ENCODE measurements around the gene FZD7.

FZD7 gene

DNA sequence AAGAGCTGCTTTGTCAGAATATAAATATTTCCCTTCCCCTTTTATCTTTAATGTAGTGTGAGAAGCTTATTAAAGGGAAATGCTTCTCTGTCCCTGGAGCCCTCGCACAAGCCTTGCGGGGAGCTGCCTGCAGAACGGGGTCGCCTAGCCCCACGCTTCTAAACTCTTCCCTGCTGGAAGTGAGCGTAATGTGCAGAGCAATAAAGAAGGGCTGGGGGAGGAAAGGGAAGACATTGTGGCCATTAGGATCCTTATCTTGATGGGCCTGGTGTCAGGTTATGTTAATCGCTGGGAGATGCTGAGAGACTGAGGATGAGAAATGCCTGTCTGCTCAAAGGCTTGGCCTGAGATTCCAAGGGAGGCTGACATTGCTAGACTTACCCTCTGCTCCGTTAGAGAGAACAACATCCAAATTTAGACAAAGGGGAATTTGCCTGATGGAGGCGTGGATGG lies 18.9 kb upstream of the FZD7 start:
- DNase-seq = no peak

DNA sequence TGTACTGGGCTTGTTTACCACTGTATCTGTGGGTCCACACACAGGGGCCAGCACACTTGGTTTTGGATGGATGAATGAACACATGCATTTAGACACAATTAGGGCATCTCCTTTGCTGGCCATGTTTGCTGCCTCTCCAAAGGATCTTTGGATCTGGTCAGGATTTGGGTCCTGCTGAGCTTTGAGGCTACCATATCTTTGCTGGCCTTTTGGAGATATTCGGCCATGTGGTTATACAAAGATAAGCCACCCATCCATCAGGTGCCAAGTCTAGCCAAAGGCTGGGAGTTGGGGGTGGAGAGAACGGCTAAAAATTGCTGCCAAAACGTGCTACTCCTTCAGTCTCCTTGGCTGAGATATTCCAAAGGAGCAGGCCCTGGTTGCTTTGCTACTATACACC lies 18.2 kb upstream of the FZD7 start:
- no peak for DNase-seq

DNA sequence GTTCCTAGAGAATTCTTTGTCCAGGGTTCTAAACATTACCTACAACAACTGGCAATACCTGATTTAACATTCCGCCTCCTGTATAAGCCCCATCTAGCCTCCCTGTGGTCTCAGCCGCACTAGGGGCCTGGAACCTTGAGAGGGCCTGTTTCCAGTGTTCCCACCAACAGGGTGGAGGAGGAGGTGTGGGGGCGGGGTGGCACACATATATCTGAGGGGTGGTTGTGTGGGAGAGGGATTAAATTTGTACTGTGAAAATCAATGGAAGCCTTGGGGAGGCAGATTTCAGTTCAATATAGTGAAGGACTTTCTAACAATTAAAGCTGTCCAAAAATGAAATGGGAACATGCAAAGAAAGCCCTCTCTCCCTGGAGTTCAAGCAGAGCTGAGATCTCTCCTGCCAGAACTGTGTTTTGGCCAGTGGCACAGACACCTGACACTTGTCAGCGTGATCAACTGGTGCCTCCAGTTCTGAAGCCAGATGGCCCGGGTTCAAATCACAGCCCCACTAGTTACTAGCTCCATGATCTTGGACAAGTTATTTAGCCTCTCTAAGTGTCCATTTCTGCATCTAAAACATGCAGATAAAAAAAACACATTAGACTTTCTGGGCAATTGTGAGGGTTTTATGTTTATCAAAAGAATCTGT lies 17.0 kb upstream of the FZD7 start:
- no peak for DNase-seq

DNA sequence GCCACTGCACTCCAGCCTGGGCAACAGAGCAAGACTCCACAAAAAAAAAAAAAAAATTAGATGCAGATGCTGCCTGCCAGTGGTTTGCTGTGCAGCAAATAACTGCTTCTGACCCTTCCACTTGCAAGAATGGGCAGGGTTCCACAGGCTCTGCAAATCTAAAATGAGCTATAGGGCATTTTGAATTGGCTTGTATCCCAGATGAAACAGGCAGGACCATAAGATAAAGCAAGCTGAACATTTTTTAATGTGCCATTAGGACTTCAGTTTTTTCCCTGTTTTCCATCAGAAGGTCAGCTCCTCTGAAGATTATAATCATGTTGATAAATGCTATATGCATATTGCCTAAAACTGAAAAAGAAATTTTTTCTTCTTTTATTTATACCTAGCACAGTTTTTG lies 15.7 kb upstream of the FZD7 start:
- no peak for DNase-seq

DNA sequence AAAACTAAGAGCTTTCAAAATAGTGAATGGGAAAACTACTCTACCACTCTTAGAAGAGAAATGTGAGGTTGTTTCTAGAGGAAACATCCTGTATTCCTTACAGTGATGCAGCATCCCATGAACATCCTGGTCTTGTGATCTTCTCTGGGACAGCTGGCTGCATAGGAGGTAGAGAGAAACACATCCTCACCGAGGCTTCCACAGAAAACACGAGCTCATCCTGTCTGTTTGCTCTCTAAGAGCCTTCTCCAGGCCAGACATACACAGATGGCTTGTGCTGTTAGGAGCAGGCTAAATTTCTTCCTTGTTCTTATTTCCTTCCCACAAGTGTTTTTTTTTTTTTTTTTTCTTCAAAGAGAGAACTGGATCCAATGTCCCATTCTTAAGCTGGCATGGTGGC lies 14.7 kb upstream of the FZD7 start:
- DNase-seq = no peak

DNA sequence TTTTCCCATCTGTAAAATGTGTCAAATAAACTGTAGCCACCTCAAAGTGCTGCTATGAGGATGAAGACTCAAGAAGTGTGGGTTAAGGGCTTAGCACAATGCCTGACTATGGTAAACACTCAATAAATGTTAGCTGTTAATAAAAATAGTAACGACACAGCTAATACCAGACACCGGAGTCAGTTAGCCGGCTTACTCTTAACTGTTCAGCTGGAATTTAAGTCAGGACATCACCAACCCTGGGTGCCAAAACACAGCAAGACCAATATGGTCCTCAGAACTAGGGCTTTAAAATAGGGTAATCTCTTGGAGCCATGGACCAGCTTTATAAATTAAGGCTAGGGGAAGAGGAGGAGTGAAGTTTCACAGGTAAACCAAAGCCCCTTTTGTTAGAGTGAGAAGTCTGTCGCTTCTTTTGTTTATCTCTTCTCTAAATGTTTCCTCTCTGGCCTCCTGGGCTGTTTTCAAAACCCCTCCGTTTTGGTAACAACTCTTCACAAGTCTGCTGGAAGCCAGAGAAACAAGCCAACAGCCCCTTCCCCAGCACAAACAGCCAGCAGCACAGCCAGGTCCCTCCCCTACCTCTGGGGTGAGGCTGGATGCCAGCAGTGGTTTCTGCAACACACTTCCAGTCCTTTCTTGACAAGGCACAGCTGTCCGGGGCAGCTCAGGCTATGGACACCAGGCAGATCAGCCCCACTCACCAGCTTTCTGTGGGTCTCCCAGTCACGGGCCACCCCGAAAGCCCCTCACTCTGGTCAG lies 13.8 kb upstream of the FZD7 start:
- no peak for DNase-seq

DNA sequence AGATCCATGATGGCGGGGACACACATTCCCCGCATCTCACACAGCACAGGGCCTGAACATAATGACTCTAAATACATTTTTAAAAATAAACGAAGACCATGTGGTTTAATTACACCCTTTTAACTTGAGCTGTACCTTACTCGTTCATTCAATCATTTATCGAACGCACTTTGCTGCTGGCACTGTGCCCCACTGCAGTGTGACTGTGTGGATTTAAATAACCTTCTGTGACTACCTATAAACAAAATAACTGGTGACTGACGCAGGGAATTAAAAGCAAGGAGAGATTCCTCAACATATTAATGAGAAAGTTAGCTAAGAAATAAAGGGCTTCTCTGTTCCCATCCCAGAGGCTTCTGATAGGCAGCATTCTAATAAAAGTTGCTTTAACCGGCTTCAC lies 10.9 kb upstream of the FZD7 start:
- DNase-seq = no peak

DNA sequence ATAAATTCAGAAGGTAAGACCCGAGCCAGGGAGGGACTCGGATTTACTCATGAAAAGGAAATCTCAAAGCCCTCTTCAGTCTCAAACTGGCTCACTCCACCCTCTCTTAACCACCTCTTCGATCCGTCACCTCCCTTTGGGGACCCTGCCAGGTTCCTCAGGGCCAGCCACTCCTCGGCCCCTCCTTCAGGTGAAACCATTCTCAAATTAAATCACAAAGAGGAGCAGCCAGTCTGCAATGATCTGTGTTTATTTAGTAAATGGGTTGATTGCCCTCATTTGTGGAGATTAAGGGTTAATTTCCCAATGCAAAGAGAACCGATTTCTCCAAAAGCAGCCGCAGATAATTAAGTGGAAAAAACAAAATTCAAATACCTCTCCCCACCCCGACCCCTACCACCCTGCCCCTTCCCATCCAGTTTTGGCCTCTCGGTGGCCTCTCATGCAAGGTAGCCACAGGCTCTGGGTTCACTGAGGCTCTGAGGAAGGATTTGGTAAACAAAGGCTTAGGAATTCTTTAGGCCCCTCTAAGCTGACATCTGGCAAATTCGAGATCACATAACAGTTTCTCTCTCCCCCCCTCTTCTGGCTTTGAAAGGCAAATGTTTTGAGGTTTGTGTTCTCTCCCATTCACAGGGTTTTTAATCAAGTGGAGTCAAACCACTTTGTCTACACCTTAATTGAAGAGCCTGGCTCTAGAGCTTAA lies 10.3 kb upstream of the FZD7 start:
- DNase-seq = peak; percentile 4

DNA sequence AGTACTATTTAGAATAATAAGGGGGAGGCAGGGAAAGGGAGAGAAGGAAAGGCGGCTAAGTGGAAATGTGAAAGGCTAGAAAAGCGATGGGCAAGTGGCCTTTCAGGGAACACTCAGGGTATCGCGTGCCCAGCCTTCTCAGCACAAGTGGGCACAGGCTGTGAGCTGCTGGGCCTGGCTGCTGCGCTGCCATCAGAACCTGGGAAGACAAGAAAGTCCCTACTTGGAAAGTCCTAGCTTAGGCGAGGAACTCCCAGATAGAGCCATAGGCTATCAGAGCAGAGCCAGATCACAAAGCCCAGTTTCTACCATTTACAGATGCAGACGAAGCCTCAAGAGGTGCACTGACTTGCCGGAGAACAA lies 9.8 kb upstream of the FZD7 start:
- no peak for DNase-seq

DNA sequence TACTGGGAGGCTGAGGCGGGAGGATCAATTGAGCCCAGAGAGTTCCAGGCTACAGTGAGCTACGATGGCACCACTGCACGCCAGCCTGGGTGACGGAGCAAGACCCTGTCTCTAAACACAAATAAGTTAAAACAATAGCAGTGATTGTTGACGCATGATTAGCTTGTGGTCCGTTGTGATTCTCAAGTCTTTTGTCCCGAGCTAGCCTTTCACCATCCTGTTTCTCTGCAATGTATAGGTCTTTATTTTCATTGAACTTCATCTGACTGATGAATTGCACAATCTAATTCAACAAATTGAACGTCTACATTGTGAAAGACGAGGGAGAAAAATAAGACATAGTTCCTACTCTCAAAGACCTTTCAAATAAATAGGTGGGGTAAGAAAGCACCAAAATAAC lies 8.8 kb upstream of the FZD7 start:
- DNase-seq = no peak

DNA sequence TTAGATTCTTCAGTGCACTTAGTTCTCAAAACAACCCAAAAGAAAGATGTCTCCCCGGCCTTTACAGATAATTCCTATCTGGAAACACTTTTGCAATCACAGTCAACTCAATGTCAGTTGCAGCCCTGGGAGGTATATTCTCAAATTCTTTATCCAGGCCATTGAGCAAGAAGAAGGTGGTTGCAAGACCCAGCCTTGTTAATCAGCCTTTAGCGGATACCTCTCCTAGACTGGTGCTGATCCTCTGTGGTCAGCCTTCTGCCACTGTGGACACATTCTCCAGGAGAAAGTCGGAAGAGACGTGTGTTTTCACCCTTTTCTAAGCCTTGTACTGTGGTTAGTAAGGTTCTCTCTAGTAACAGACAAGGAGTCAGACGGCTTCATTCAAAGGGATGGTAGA lies 7.8 kb upstream of the FZD7 start:
- no peak for DNase-seq

DNA sequence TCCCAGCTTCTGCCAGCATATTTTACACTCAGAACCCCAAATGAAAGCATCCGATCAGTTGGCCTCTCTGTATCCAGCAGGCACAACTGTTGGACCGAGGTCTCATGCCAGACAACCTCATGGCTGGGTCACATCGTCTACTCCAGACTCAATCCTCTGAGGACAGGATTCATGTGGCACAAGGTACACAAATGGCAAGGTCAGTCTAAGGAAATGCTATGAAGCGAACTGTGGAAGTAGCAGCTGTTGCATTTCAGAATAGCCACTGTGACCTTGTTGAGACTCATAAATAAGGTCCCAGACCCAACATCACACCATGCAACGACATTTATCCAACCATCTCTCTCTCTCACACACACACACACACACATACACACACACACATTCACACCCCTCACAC lies 7.1 kb upstream of the FZD7 start:
- no peak for DNase-seq

DNA sequence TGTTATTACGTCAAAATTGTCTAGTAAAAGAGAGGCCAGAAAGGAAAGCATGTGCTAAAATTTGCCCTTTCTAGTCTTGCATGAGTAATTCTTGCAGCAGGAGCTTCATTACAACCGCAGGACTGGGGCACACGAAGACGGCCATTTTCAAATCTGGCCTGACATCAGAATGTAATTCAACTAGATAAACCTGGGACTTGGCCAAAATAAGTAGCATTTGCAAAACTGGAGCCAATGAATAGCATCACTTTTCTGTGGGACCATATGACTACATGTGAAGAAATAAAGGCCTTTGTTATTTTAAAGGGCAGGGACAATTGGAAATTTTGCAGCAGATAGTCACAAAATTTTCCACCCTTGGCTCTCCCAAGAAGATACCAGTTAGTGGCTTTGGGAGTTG lies 3.0 kb upstream of the FZD7 start:
- DNase-seq = no peak

DNA sequence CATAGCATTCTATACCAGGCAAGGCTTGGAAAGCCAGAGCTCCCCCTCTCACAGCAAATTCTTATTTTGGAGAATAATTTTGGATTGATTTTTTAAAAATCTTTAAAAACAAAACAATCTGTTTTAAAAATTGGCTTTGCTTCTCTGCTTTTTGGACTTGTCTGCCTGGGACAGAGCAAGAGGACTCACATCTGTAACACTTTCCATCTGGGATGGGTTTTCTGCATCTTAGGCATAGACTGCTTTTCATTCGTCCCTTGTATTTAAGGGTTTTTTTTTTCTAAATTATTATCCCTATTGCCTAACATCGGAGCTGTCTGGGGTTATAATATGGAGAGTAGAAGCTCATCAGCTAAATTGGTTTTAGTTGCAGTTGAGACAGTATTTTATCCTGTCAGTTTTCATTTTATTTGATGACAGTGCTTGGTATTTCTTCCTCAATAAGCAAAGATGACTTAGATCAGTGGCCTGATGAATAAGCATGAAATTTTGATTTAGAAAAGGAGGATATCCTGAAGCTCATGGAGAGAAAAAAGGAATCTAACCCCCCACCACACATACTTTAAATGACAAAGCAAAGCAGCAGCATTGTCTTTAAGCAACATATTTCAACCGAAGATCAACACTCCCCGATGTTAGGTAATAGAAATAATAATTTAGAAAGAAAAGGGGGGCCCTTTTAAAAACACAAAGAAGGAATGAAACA lies 2.3 kb upstream of the FZD7 start:
- no peak for DNase-seq

DNA sequence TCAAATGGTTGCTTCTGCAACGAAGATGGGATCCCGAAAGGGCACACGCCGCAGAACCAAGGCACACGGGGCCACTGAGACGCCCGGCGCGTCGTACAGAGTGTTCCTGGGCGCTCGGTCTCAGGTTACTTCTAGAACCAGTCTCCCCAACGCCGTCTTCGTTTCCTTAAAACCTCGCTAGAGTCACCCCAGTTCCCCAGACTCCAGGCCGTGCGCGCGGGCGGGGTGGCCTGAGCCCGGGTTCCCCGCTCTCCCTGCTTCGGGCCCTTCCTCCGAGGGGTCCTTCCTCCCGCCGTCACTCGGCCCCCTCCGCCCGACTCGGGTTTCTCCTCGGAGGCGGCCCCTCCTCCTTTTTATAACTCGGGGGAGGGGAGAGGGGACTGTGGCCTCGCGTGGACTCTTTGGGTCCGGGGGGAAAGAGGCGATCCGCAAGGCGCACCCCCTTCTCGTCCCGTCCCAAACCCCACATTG lies 774 bp upstream of the FZD7 start:
- DNase-seq = no peak

DNA sequence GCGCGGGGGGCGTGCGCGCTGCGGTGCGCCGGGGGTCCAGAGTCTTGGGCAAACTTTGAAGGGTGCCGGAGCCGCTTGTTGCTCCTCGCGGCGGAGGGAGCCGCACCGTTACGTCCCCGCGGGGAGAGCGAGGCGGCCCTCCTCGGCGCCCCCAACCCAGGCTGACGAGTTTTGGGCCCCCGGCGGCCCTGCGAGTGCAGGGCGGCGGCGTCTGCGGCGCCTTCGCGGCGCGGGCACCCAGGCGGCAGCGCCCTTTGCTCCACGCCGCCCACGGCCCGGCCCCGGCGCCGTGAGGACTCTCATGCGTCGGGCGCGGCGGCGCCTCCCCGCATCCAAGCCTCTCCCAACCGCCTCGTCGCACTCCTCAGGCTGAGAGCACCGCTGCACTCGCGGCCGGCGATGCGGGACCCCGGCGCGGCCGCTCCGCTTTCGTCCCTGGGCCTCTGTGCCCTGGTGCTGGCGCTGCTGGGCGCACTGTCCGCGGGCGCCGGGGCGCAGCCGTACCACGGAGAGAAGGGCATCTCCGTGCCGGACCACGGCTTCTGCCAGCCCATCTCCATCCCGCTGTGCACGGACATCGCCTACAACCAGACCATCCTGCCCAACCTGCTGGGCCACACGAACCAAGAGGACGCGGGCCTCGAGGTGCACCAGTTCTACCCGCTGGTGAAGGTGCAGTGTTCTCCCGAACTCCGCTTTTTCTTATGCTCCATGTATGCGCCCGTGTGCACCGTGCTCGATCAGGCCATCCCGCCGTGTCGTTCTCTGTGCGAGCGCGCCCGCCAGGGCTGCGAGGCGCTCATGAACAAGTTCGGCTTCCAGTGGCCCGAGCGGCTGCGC lies 814 bp downstream of the FZD7 start:
- DNase-seq = no peak

DNA sequence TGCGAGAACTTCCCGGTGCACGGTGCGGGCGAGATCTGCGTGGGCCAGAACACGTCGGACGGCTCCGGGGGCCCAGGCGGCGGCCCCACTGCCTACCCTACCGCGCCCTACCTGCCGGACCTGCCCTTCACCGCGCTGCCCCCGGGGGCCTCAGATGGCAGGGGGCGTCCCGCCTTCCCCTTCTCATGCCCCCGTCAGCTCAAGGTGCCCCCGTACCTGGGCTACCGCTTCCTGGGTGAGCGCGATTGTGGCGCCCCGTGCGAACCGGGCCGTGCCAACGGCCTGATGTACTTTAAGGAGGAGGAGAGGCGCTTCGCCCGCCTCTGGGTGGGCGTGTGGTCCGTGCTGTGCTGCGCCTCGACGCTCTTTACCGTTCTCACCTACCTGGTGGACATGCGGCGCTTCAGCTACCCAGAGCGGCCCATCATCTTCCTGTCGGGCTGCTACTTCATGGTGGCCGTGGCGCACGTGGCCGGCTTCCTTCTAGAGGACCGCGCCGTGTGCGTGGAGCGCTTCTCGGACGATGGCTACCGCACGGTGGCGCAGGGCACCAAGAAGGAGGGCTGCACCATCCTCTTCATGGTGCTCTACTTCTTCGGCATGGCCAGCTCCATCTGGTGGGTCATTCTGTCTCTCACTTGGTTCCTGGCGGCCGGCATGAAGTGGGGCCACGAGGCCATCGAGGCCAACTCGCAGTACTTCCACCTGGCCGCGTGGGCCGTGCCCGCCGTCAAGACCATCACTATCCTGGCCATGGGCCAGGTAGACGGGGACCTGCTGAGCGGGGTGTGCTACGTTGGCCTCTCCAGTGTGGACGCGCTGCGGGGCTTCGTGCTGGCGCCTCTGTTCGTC lies 1.7 kb downstream of the FZD7 start:
- DNase-seq = no peak

DNA sequence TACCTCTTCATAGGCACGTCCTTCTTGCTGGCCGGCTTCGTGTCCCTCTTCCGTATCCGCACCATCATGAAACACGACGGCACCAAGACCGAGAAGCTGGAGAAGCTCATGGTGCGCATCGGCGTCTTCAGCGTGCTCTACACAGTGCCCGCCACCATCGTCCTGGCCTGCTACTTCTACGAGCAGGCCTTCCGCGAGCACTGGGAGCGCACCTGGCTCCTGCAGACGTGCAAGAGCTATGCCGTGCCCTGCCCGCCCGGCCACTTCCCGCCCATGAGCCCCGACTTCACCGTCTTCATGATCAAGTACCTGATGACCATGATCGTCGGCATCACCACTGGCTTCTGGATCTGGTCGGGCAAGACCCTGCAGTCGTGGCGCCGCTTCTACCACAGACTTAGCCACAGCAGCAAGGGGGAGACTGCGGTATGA lies 2.3 kb downstream of the FZD7 start:
- DNase-seq = no peak

DNA sequence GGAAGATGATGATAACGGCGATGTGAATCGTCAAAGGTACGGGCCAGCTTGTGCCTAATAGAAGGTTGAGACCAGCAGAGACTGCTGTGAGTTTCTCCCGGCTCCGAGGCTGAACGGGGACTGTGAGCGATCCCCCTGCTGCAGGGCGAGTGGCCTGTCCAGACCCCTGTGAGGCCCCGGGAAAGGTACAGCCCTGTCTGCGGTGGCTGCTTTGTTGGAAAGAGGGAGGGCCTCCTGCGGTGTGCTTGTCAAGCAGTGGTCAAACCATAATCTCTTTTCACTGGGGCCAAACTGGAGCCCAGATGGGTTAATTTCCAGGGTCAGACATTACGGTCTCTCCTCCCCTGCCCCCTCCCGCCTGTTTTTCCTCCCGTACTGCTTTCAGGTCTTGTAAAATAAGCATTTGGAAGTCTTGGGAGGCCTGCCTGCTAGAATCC lies 3.0 kb downstream of the FZD7 start:
- DNase-seq = no peak

DNA sequence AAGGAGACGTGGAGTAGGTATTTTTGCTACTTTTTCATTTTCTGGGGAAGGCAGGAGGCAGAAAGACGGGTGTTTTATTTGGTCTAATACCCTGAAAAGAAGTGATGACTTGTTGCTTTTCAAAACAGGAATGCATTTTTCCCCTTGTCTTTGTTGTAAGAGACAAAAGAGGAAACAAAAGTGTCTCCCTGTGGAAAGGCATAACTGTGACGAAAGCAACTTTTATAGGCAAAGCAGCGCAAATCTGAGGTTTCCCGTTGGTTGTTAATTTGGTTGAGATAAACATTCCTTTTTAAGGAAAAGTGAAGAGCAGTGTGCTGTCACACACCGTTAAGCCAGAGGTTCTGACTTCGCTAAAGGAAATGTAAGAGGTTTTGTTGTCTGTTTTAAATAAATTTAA lies 3.4 kb downstream of the FZD7 start:
- DNase-seq = no peak

DNA sequence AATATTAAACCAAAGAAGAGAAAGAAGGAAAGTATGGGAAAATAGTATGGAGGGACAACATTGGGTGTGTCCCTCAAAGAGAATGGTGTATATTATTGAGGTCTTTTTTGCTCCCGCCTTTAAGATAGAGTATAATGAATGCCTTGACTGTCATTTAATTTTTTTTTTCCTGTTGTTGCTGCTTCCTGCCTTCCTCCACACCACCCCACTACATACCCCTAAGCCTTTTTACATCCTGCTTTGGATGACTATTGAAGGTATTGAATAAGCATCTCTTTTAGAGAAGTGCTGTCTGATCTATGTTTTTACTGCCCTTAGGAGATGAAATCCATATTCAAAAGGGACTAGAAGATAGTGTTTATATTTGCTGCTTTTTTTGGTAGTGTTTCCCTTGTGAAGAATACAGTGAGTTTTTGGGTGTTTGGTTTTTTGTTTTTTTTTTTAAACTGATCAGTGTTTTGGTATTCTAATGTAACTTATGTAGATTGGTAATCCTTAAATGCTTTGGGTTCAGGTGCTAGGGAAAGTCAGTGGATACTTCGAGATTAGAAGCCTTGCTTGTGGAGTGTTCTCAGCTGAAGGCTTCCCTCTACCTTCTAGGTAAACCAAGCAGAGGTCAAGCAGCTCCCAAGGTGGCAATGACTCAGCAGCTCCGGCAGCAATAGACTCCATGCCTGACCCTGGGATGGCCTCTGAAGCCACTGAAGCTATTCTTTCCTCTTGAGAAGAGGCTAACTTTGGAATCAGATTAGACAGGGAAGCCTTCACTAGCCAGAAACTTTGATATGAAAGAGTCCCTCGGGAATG lies 5.0 kb downstream of the FZD7 start:
- no peak for DNase-seq

All from NCI-H2029 treated with DMSO at 0.1 percent for 48 hours (cell line).